HCT116 (cell line): ENCODE results near the gene CHRNB2. TPM values are rescaled to one million over a fixed set of nuclear protein-coding genes. Genes with fewer than 3 reads are reported as not detected.
A peak's percentile ranks its signal among the peaks of the same experiment; 100 is the strongest.

Experiments
- ATAC-seq: fragments of 200-7000 bp; cut with Tn5 transposase; 2 replicates; pipeline ENCODE4 v1.9.1; 2020; ENCODE audit warnings: mild to moderate bottlenecking, moderate library complexity
- BruUV-seq: library from RNA; stranded (reverse); fragments of 400-500 nt; replicated peaks from 2 replicates; lab custom pipeline; 2021; lab: Mats Ljungman, UMichigan
- CTCF ChIA-PET: fragments of 300-600 bp; sonication (Branson Sonifier 250); formaldehyde crosslinking; loops from one replicate; lab custom pipeline; 2021; ENCODE audit warnings: antibody characterized with exemption; lab: Charles Lee
- POLR2A ChIA-PET: fragments of 300-600, 350-600 bp; sonication (Branson Sonifier 250); formaldehyde crosslinking; loops from one replicate; lab custom pipeline; 2021; ENCODE audit warnings: antibody characterized with exemption; lab: Charles Lee
- RAD21 ChIA-PET, 2 experiments: fragments of 300-600 bp; sonication (Branson Sonifier 250); formaldehyde crosslinking; loops; one replicate each; lab custom pipeline; 2023; ENCODE audit warnings: low total read pairs in 2 of 2; ENCODE audit not compliant: uncharacterized antibody in 2 of 2, unreplicated experiment in 2 of 2, low non-redundant PET in 1 of 2; lab: Charles Lee
- DNase-seq: peaks from one replicate; pipeline ENCODE4 v3.0.0-alpha.2; 2010; ENCODE audit warnings: low read depth, low spot score
- H2AFZ ChIP-seq: fragments of 200-600 bp; shearing (Covaris generic), sonication (generic); 2 replicates; pipeline ENCODE4 v1.6.1; 2017; ENCODE audit warnings: low read depth, mixed run types, mixed read lengths, antibody characterized with exemption, low read length; ENCODE audit not compliant: poor library complexity, severe bottlenecking
- H3K27ac ChIP-seq: 2 replicates; pipeline ENCODE4 v1.5.1; 2012; ENCODE audit warnings: low read depth, low read length
- H3K27me3 ChIP-seq: fragments of 200-600 bp; sonication (generic); 2 replicates; pipeline ENCODE4 v1.6.1; 2016; ENCODE audit warnings: mixed run types, low read length, mixed read lengths; ENCODE audit not compliant: insufficient read depth
- H3K36me3 ChIP-seq, 2 experiments: fragments of 200-500 bp in 1 of 2; fragments of 200-600 bp in 1 of 2; sonication (Bioruptor generic) in 1 of 2; sonication (generic) in 1 of 2; 2 replicates each; pipeline versions ENCODE4 v1.5.1 to v1.6.1; 2014 to 2016; ENCODE audit warnings: low read length in 2 of 2, inconsistent platforms in 1 of 2, mixed read lengths in 1 of 2, mixed run types in 1 of 2; ENCODE audit not compliant: insufficient read depth in 2 of 2, control insufficient read depth in 1 of 2
- H3K4me1 ChIP-seq, 2 experiments: fragments of 200-600 bp in 1 of 2; sonication (generic) in 1 of 2; 2 replicates each; pipeline versions ENCODE4 v1.5.1 to v1.6.1; 2012 to 2017; ENCODE audit warnings: low read length in 2 of 2, inconsistent platforms in 1 of 2, mild to moderate bottlenecking in 1 of 2, mixed read lengths in 1 of 2, mixed run types in 1 of 2, moderate library complexity in 1 of 2; ENCODE audit not compliant: insufficient read depth in 2 of 2, control insufficient read depth in 1 of 2
- H3K4me2 ChIP-seq: fragments of 200-600 bp; sonication (generic); 2 replicates; pipeline ENCODE4 v1.6.1; 2017; ENCODE audit warnings: mixed run types, low read length, mixed read lengths
- H3K4me3 ChIP-seq, 2 experiments: fragments of 200-600 bp in 1 of 2; sonication (generic) in 1 of 2; replicated peaks in 1 of 2; 2 replicates each; pipeline ENCODE4 v1.5.1; 2011 to 2016; ENCODE audit warnings: low read length in 2 of 2, control low read depth in 1 of 2, low read depth in 1 of 2, mild to moderate bottlenecking in 1 of 2, mixed read lengths in 1 of 2, mixed run types in 1 of 2
- H3K79me2 ChIP-seq: fragments of 200-600 bp; sonication (generic); 2 replicates; pipeline ENCODE4 v1.6.1; 2017; ENCODE audit warnings: mild to moderate bottlenecking, mixed run types, low read length, moderate library complexity, mixed read lengths; ENCODE audit not compliant: insufficient read depth
- H3K9ac ChIP-seq: fragments of 200-600 bp; sonication (generic); 2 replicates; pipeline ENCODE4 v1.6.1; 2016; ENCODE audit warnings: low read length, mixed read lengths
- H3K9me2 ChIP-seq: fragments of 200-600 bp; sonication (generic), shearing (Covaris generic); 2 replicates; pipeline ENCODE4 v1.6.1; 2017; ENCODE audit warnings: mixed run types, mild to moderate bottlenecking, moderate library complexity; ENCODE audit not compliant: insufficient read depth
- H3K9me3 ChIP-seq, 2 experiments: fragments of 200-500 bp in 1 of 2; fragments of 200-600 bp in 1 of 2; sonication (Bioruptor generic) in 1 of 2; sonication (generic) in 1 of 2; 2 replicates each; pipeline ENCODE4 v1.6.1; 2014 to 2017; ENCODE audit warnings: low read length in 2 of 2, mixed read lengths in 2 of 2, inconsistent platforms in 1 of 2, low read depth in 1 of 2, mild to moderate bottlenecking in 1 of 2, mixed run types in 1 of 2, moderate library complexity in 1 of 2; ENCODE audit not compliant: control insufficient read depth in 1 of 2, insufficient read depth in 1 of 2
- H4K20me1 ChIP-seq: fragments of 200-600 bp; sonication (generic), shearing (Covaris generic); 2 replicates; pipeline ENCODE4 v1.6.1; 2017; ENCODE audit warnings: mixed run types, mild to moderate bottlenecking, moderate library complexity; ENCODE audit not compliant: insufficient read depth
- ATF3 ChIP-seq: IDR thresholded peaks from 2 replicates; pipeline ENCODE4 v1.6.1; 2012
- CBX3 ChIP-seq: IDR thresholded peaks from 2 replicates; pipeline ENCODE4 v1.6.1; 2012; ENCODE audit warnings: low read depth
- CEBPB ChIP-seq: IDR thresholded peaks from 2 replicates; pipeline ENCODE4 v1.6.1; 2012; ENCODE audit warnings: low read depth
- CTCF ChIP-seq, 3 experiments: fragments of 200-600 bp in 1 of 3; sonication (generic) in 1 of 3; IDR thresholded peaks in 2 of 3; conservative IDR thresholded peaks in 1 of 3; 2 replicates each; pipeline ENCODE4 v1.5.1; 2012 to 2017; ENCODE audit warnings: low read depth in 2 of 3, low read length in 2 of 3, antibody characterized with exemption in 1 of 3, borderline replicate concordance in 1 of 3, control low read depth in 1 of 3, mild to moderate bottlenecking in 1 of 3, mixed read lengths in 1 of 3, mixed run types in 1 of 3, moderate library complexity in 1 of 3; ENCODE audit not compliant: insufficient read depth in 1 of 3
- ELF1 ChIP-seq: IDR thresholded peaks from 2 replicates; pipeline ENCODE4 v1.6.1; 2012; ENCODE audit warnings: low read depth, borderline replicate concordance
- EZH2 ChIP-seq: fragments of 200-600 bp; sonication (generic); IDR thresholded peaks from 2 replicates; pipeline ENCODE4 v1.6.1; 2017; ENCODE audit warnings: antibody characterized with exemption, mixed run types
- EZH2phosphoT487 ChIP-seq: fragments of 200-600 bp; IDR thresholded peaks from 2 replicates; pipeline ENCODE4 v1.6.1; 2018; ENCODE audit warnings: antibody characterized with exemption, borderline replicate concordance
- FOSL1 ChIP-seq: IDR thresholded peaks from 2 replicates; pipeline ENCODE4 v1.6.1; 2012; ENCODE audit warnings: low read depth
- POLR2A ChIP-seq: IDR thresholded peaks from 2 replicates; pipeline ENCODE4 v1.7.0; 2011; ENCODE audit warnings: borderline replicate concordance; ENCODE audit not compliant: insufficient read depth, insufficient read length; ENCODE audit errors: extremely low read depth
- POLR2AphosphoS5 ChIP-seq: IDR thresholded peaks from 2 replicates; pipeline ENCODE4 v1.6.1; 2011; ENCODE audit warnings: mild to moderate bottlenecking, low read depth, low read length, moderate library complexity
- RAD21 ChIP-seq: IDR thresholded peaks from 2 replicates; pipeline ENCODE4 v1.6.1; 2012; ENCODE audit warnings: low read depth, mild to moderate bottlenecking
- REST ChIP-seq: IDR thresholded peaks from 2 replicates; pipeline ENCODE4 v1.6.1; 2012; ENCODE audit warnings: low read depth
- SIN3A ChIP-seq: IDR thresholded peaks from 2 replicates; pipeline ENCODE4 v1.6.1; 2012; ENCODE audit warnings: low read depth
- SP1 ChIP-seq: IDR thresholded peaks from 2 replicates; pipeline ENCODE4 v1.6.1; 2012; ENCODE audit warnings: low read depth
- SRF ChIP-seq: IDR thresholded peaks from 2 replicates; pipeline ENCODE4 v1.6.1; 2012; ENCODE audit warnings: low read depth
- YY1 ChIP-seq: IDR thresholded peaks from 2 replicates; pipeline ENCODE4 v1.6.1; 2011; ENCODE audit warnings: low read length, low read depth, moderate library complexity, mild to moderate bottlenecking; ENCODE audit not compliant: insufficient replicate concordance; ENCODE audit errors: extremely low read depth
- ZBTB33 ChIP-seq: IDR thresholded peaks from 2 replicates; pipeline ENCODE4 v1.6.1; 2011; ENCODE audit warnings: mild to moderate bottlenecking, low read length, moderate library complexity; ENCODE audit not compliant: insufficient replicate concordance; ENCODE audit errors: extremely low read depth
- ZNF274 ChIP-seq: fragments of 200-500 bp; sonication (Bioruptor generic); IDR thresholded peaks from 2 replicates; pipeline ENCODE4 v1.6.1; 2014; ENCODE audit warnings: mild to moderate bottlenecking, low read depth, low read length, inconsistent platforms
- intact Hi-C: fragments of 100-400 bp; cut with micrococcal nuclease; formaldehyde crosslinking; loops from 2 replicates; pipeline ENCODE4 v1.10.0; 2022
- total RNA-seq: library from RNA; stranded (reverse); gene quantifications from one replicate; pipeline ENCODE4 v1.2.1, GENCODE V29; 2021; ENCODE audit not compliant: unreplicated experiment

Gene CHRNB2
- total RNA-seq, 1 experiment from 2014 or later, result not detected

- no TSS peak for BruUV-seq
- RAD21 ChIA-PET, result interaction anchor here in 1 of 2 experiments (0.6 kb wide), 1 partner anchor 10 kb away, joined by 3 read pairs; no protein-coding TSS in a partner anchor
- ATAC-seq, result no peak
- TF ChIP-seq EZH2phosphoT487 (no peak), CEBPB (no peak), RAD21 (no peak), EZH2 (no peak), CTCF (IDR thresholded peaks at IDR 0.05 in 2 of 3, conservative IDR thresholded peaks at IDR 0.05 in 1 of 3; ENCODE audit: borderline replicate concordance in 1 of 3, insufficient read depth in 1 of 3, low read depth in 2 of 3, low read length in 2 of 3) (no peak), ZBTB33 (no peak), SRF (no peak), ZNF274 (no peak), FOSL1 (no peak), ATF3 (no peak), ELF1 (no peak), YY1 (no peak), REST (no peak), POLR2A (no peak), SP1 (no peak), CBX3 (no peak), POLR2AphosphoS5 (no peak), SIN3A (no peak)
- H3K27me3 ChIP-seq, result no peaks in the 10 kb centered on the region
- DNase-seq, result no peak
- H3K9me3 ChIP-seq, result no peaks in the 10 kb centered on the region
- H3K27ac ChIP-seq, result no peak overlapping the region
- peak overlapping the region; percentile 88 for H3K4me2 ChIP-seq
- H3K9me2 ChIP-seq, result no peaks in the 10 kb centered on the region
- H3K9ac ChIP-seq, result peak overlapping the region; percentile 86
- CTCF ChIA-PET, result no interaction called here
- intact Hi-C loops, result loop anchor here (5.0 kb wide), 3 partner anchors 149 to 526 kb away; partner anchors contain the start of genes EFNA4 and IL6R
- H2AFZ ChIP-seq, result no peak overlapping the region
- H3K79me2 ChIP-seq, result peaks cover 30% of the 10 kb centered on the region
- H3K4me1 ChIP-seq, result peaks cover 11 to 34% of the 10 kb centered on the region in 2 experiments
- POLR2A ChIA-PET, result no interaction called here
- H3K4me3 ChIP-seq, result peak overlapping the region; percentile 81 to 85; a peak in 3 of 4 replicates
- no peaks in the 10 kb centered on the region for H4K20me1 ChIP-seq
- peaks cover 42 to 44% of the 10 kb centered on the region in 2 experiments for H3K36me3 ChIP-seq
Observed at GRCh38 chr1:154556422-154556821, 11.2 kb upstream of the CHRNB2 start.
